GM18508 (cell line): ENCODE results near the gene HIVEP3.

Experiments
- ATAC-seq: cut with Tn5 transposase; IDR thresholded peaks from one replicate; pipeline ENCODE4 v1.9.1; 2021; ENCODE audit warnings: moderate number of reproducible peaks; ENCODE audit not compliant: insufficient read depth, unreplicated experiment

Gene HIVEP3

DNA sequence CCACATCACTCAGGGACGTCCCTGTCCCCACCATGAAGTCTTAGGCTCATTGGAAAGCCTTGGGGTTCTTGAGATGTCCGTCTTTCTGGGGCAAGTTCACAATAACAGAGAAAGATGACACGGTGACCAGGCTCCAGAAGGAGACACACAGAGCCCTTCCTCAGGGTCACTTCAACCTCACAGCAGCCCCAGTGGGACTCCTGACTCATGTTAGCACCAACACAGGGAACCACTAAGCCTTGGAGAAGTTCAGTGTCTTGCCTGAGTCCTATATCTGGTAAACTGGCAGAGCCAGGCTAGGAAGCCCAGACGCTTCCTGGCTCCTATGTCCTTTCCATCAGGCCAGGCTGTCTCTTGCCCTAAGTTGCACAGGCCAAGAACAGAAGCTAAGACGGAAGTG lies 199.1 kb downstream of the HIVEP3 start:
- no peak for ATAC-seq

- ATAC-seq = no peak
Observed at GRCh38 chr1:41719128-41719527, 199.6 kb downstream of the HIVEP3 start.

DNA sequence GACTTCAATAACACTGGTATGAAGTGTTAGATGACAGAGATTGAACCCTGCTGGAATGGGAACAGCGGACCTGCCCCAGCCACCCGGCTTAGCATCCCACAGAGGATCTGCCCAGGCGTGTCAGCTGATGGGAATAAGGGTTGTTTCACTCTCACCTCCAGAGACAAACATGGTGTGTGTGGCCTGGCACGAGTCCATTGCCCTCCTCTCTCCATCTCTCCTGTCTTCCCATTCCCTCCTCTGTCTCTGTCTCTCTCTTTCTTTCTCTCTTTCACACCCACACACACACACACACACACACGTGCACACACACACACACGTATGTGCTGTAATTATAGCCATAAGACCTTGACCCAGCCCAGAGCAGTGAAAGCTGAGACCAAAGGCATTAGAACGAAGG lies 200.2 kb downstream of the HIVEP3 start:
- no peak for ATAC-seq

DNA sequence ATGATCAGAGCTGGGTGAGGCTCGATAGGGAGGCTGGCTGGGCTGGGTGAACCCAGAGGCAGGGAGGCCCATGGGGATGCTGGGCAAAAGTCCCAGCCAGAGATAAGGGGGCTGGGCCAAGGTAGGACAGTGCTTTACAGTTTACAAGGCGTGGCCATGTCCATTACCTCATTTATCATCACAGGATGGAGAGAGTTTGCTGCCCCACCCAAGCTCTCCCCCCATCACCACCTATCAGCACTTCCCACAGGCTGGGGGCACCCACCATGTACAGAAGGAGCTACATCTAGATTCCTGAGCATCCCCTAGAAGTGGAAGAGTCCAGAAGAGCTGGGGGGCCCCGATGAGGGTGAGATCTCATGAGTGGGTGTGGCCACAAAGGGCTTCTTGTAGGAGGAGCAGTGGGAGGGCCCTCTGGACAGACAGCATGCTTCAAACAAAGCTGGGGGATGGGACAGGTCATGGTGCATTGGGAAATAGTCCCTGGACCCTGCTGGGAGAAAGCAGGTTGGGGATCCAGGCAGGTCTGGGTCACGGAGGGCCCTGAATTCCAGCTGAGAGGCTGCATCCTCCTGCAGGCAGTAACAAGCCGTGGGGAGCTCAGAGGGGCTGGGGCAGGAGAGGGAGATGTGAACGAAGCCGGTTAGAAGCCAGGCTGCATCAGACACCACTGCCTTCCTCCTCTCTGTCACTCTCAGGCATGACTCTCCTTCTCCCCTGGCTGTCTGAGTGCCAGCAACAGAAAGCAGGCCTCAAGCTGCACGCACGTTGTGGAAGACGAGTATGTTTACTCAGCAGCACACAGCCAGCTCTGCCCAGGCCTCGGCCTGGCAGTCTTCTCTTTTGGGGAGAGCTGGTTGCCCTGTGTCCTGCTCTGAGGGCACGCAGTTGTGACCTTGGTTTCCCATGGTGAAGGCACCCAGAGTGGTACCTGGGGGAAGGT lies 202.3 kb downstream of the HIVEP3 start:
- ATAC-seq = no peak

DNA sequence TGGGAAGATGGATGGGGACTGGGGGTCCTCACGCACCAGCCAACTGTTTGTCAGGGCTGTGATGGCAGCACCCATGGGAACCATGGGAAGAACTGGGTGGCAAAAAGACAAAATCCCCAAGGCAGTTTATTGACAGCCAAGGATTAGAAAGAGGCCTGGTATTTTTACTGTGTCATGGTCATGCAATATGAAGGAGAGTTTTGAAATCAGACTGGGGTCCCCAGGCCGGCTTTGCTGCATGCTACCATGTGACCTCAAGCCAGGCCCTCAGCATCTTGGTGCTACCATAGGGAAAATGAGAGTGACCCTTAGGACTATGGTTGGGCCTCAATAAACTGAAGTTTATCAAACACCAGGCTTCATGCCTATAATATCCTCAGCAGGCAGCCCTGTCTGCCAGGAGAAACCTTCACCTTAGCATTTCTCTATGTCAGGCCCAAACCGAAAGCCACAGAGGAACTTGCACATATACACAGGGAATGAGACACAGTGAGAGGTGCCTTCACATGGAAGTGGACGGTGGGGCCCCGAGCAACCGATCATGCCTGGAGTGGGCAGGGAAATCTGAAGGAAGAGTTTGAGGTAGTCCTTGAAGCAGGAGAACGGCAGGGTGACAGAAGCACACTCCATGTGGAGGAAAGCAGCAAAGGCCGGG lies 203.2 kb downstream of the HIVEP3 start:
- no peak for ATAC-seq

DNA sequence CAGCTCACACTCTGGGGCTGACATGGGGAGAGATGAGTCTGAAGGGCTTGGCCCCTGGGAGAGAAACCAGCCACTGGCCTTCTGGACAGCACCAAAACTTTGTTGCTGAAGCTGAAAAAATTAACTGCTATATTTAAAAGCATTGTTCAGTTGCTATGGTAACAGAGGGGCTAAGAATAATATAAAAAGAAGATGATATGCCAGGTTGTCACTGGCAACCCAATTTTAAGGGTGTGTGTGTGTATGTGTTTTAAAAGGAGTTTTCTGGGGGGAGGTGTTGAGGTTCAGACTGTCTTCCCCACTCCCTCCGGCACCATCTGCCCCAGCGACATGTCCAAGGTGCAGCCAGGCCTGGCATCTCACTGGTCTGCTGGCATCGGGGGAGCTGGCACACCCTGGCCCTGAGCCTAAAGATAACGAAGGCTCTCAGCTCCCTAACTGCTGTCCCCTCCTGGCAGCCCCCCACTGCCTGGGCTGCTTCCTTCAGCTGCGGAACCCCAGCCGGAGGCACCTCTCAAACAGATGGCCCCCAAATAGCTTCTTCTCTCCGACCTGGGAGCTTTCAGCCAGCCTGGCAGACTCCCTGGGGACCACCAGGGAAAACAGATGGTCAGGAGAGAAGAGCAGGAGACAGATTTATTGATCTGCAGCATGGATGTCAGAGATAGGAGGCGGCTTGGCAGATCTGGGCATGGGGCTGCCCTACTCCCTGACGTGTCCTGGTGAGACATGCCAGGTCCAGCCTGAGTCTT lies 203.9 kb downstream of the HIVEP3 start:
- ATAC-seq = no peak

DNA sequence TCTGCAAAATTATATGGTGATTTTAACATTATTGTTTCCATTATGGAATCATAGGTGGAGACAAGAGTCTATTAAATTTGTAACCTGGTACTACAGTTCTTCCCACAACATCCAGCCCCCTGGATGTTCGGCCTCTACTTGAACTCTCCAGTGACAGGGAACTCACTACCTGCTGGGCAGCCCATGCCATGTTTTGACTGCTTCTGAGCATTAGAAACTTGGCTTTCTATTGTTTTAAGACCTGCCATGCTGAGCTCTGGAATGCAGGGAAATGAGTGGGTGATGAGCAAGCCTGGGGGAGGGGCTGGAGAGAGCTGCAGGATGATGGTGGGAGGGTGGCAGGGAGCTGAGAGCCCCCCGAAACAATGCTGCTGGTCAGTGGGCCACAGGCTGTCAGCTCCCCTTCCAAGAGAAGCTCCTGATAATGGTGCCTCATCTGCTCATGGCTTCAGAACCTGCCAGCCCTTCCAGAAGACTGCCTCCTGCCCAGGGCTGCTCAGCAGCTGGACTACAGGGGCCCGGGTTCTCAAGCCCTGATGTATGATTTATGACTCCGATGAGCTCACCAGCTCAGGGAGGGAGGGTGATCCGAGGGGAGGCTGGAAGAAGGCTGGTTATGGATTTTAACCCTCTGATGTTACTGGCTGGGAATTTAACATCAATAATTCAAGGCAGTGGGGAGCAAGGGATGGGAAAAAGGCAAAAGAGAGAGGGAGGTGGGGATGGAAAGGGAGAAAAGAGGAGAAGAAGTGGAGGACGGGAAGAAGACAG lies 205.0 kb downstream of the HIVEP3 start:
- no peak for ATAC-seq

DNA sequence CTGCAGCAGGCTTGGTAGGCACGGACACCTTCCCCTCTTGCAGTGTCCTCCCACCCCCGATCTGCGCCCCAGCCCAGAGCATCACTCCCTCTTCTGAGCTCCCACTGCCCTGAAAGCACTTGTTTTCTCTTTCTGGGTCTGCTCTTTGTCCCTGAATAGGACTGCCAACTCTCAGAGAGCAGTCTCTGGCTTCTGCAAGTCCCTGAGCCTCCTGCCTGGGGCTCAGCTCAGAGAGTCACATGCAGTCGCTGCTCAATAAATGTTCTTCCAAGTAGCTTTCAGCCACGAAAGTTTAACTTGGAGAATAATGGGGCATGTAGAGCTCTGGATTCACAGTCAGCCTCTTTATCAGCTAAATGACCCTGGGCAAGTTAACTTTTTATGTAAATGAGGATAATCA lies 205.6 kb downstream of the HIVEP3 start:
- no peak for ATAC-seq

DNA sequence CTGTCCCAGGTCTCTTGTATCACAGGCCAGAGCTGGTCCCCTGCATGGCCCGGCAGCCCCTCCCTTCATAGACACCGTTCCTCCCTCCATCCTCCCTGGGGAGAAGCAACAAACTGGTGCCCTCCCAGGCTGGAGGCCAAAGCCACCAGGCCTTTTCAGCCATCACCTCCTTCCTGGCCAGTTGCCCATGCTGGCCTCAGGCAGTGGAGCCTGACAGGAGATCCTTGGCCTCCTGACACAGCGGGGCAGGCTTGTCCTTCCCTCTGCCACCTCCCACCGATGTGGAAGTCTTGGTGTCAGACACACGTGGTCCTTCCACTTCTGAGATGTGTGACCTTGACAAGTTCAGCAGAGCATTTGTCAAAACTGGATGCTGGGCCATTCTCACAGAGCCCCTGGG lies 206.0 kb downstream of the HIVEP3 start:
- ATAC-seq = no peak

GRCh38 chr1:41712081-41712480 lies 206.6 kb downstream of the HIVEP3 start:
- no peak for ATAC-seq

- ATAC-seq = no peak
Observed at GRCh38 chr1:41711581-41711980, 207.1 kb downstream of the HIVEP3 start.

- no peak for ATAC-seq
Observed at GRCh38 chr1:41710980-41711379, 207.7 kb downstream of the HIVEP3 start.

DNA sequence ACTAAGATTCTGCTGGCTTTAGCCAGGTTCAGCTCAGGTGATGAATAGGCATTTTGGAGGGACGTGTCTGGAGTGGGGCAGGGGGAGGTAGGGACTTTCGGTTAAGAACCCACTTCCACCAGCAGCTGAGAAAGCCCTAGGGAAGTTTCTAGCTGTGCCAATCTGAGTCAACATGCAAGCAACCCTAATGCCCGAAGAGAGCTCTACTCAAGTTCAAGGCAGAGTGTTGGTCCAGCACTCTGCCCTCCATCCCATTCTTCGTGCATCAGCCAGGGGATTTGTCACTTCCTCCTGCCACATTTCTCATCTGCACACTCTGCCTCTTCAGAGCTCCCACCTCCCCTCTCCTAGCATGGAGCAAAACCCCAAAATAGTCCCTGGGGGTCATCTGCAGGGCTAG lies 208.8 kb downstream of the HIVEP3 start:
- no peak for ATAC-seq

GRCh38 chr1:41709331-41709730 lies 209.4 kb downstream of the HIVEP3 start:
- ATAC-seq = no peak

- no peak for ATAC-seq
Observed at GRCh38 chr1:41708332-41708731, 210.4 kb downstream of the HIVEP3 start.

DNA sequence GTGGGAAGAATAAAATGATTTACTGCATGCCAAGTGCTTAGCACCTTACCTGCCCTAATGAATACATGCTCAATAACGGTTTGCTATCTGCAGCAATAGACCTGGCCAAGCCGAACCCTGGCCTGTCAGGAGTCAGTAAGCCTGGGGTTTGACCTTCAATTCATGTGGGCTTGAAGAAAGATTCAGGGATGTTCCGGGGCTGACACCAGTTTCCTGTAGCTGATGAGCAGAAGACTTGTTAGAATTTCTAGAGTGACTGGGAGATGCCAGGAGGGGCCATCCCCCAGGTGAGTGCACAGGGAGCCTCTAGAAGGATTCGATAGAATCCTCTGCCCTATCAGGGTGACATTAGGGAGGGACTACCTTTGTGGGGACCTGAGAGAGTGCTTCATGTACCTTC lies 210.9 kb downstream of the HIVEP3 start:
- ATAC-seq = no peak

- no peak for ATAC-seq
Observed at GRCh38 chr1:41705798-41706197, 212.9 kb downstream of the HIVEP3 start.

- ATAC-seq = no peak
Observed at GRCh38 chr1:41704196-41704595, 214.5 kb downstream of the HIVEP3 start.

DNA sequence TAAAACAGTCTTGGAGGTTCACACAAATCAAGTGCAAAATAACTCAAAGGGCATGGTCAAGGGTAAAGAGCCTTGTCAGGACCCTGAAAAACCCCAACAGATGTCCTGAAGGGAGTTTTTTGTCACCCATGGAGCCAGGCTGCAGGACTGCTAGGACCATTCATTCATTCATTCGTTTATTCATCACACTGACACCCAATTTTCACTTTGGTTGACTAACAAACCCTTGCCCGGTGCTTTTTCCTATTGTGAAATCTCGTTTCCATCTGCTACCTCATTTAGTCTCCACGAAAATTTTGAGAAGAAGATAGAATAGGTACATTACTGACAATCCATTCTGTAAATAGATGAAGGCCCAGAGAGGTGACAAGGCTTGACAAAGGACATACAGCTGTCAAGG lies 216.0 kb downstream of the HIVEP3 start:
- ATAC-seq = no peak

GRCh38 chr1:41700986-41701535 lies 217.7 kb downstream of the HIVEP3 start:
- ATAC-seq = no peak
